Stimulated activated naive CD8-positive, alpha-beta T cell treated with anti-CD3 and anti-CD28 coated beads, Interleukin-15, Interleukin-2, amounts not matched to agents 100 U/mL and 50 U/mL, for 24 hours (primary cell): ENCODE measurements around the gene PTPN14.

ENCODE experiments used
- ATAC-seq: fragments of 150-1000 bp; cut with Tn5 transposase; one replicate; pipeline ENCODE4 v1.10.0; 2021
- DNase-seq: peaks from one replicate; pipeline ENCODE4 v3.0.0; 2021

PTPN14 gene

GRCh38 chr1:214568328-214568727 is 16.9 kb upstream of the PTPN14 start:
- DNase-seq (no peak), ATAC-seq (no peak)

- ATAC-seq (no peak), DNase-seq (no peak)
Observed at GRCh38 chr1:214567481-214567980, 16.1 kb upstream of the PTPN14 start.

GRCh38 chr1:214566158-214567104 is 15.0 kb upstream of the PTPN14 start:
- ATAC-seq = peak; percentile 90

GRCh38 chr1:214565310-214565709 is 13.9 kb upstream of the PTPN14 start:
- ATAC-seq = no peak

More at GRCh38 chr1:214566158-214567104, 15.0 kb upstream of the PTPN14 start:
- DNase-seq = peak; percentile 28

GRCh38 chr1:214563881-214564280 is 12.5 kb upstream of the PTPN14 start:
- ATAC-seq = no peak
- no peak for DNase-seq

More at GRCh38 chr1:214565310-214565709, 13.9 kb upstream of the PTPN14 start:
- DNase-seq = no peak

- no peak for DNase-seq
- ATAC-seq = no peak
Observed at GRCh38 chr1:214557952-214558735, 6.7 kb upstream of the PTPN14 start.

- no peak for DNase-seq
- no peak for ATAC-seq
Observed at GRCh38 chr1:214553142-214553710, 1.8 kb upstream of the PTPN14 start.

- no peak for ATAC-seq
- DNase-seq = no peak
Observed at GRCh38 chr1:214552174-214552608, 789 bp upstream of the PTPN14 start.

- peak; percentile 14 for DNase-seq
- peak; percentile 33 for ATAC-seq
Observed at GRCh38 chr1:214550857-214551435, 456 bp downstream of the PTPN14 start.

- DNase-seq = no peak
- ATAC-seq = no peak
Observed at GRCh38 chr1:214550013-214550856, 1.2 kb downstream of the PTPN14 start.

- DNase-seq (no peak), ATAC-seq (no peak)
Observed at GRCh38 chr1:214549604-214550003, 1.8 kb downstream of the PTPN14 start.

- ATAC-seq (no peak), DNase-seq (no peak)
Observed at GRCh38 chr1:214548988-214549387, 2.4 kb downstream of the PTPN14 start.

GRCh38 chr1:214548271-214548670 is 3.1 kb downstream of the PTPN14 start:
- ATAC-seq (no peak), DNase-seq (no peak)

- DNase-seq (no peak), ATAC-seq (no peak)
Observed at GRCh38 chr1:214547747-214548146, 3.7 kb downstream of the PTPN14 start.

GRCh38 chr1:214546886-214547641 is 4.3 kb downstream of the PTPN14 start:
- DNase-seq = no peak
- ATAC-seq = no peak

- ATAC-seq (no peak), DNase-seq (no peak)
Observed at GRCh38 chr1:214546084-214546483, 5.3 kb downstream of the PTPN14 start.

- DNase-seq (no peak), ATAC-seq (no peak)
Observed at GRCh38 chr1:214545293-214545692, 6.1 kb downstream of the PTPN14 start.

- DNase-seq (no peak), ATAC-seq (no peak)
Observed at GRCh38 chr1:214544791-214545190, 6.6 kb downstream of the PTPN14 start.

GRCh38 chr1:214542275-214543199 is 8.9 kb downstream of the PTPN14 start:
- ATAC-seq = no peak
- no peak for DNase-seq
